Breast epithelium (tissue), 4 donors: ENCODE measurements around the gene GTF2F2. TPM values are rescaled to one million over a fixed set of nuclear protein-coding genes. Genes with fewer than 3 reads are reported as not detected.

Experiments used
- DNase-seq, 2 donors: peaks; one replicate each; pipeline ENCODE4 v3.0.0-alpha.2; 2019; ENCODE audit warnings: low spot score in 2 of 2
- H3K27ac ChIP-seq, 2 donors: fragments of 200-600 bp; sonication (generic) in 1 of 2; one replicate each; pipeline ENCODE4 v1.5.1; 2016 to 2019; ENCODE audit warnings: mild to moderate bottlenecking in 1 of 2
- H3K27me3 ChIP-seq, 2 donors: fragments of 200-600 bp; sonication (generic) in 1 of 2; one replicate each; pipeline versions ENCODE4 v1.5.1 to v1.6.0; 2017 to 2019; ENCODE audit warnings: control low read depth in 1 of 2, mild to moderate bottlenecking in 1 of 2
- H3K36me3 ChIP-seq: fragments of 200-600 bp; one replicate; pipeline ENCODE4 v1.5.1; 2019
- H3K4me1 ChIP-seq, 2 donors: fragments of 200-600 bp; sonication (generic); one replicate each; pipeline ENCODE4 v1.5.1; 2016 to 2019; ENCODE audit warnings: control low read depth in 1 of 2
- H3K4me3 ChIP-seq, 3 donors: fragments of 200-600 bp; sonication (generic); 1 replicate in 2 of 3; 2 replicates in 1 of 3; pipeline ENCODE4 v1.5.1; 2016 to 2019; ENCODE audit warnings: mild to moderate bottlenecking in 3 of 3, moderate library complexity in 2 of 3
- H3K9me3 ChIP-seq, 2 donors: fragments of 200-600 bp; sonication (generic) in 1 of 2; one replicate each; pipeline ENCODE4 v1.5.1; 2016 to 2019; ENCODE audit warnings: control low read depth in 1 of 2
- CTCF ChIP-seq, 3 donors: fragments of 450-650 bp; IDR thresholded peaks; one replicate each; pipeline ENCODE4 v1.5.1; 2016 to 2017; ENCODE audit warnings: antibody characterized with exemption in 3 of 3, mild to moderate bottlenecking in 3 of 3, moderate library complexity in 3 of 3
- POLR2A ChIP-seq: fragments of 450-650 bp; IDR thresholded peaks from one replicate; pipeline ENCODE4 v1.6.1; 2016; ENCODE audit warnings: antibody characterized with exemption, mild to moderate bottlenecking, moderate library complexity
- POLR2AphosphoS5 ChIP-seq, 3 donors: sonication (generic); formaldehyde crosslinking; IDR thresholded peaks; one replicate each; pipeline ENCODE4 v1.6.1; 2017; ENCODE audit warnings: antibody characterized with exemption in 3 of 3
- intact Hi-C: fragments of 100-400 bp; cut with DNase I; formaldehyde crosslinking; loops from one replicate; pipeline ENCODE4 v1.15.1; 2023; ENCODE audit warnings: low total_unique reads
- total RNA-seq, 3 donors: library from RNA; depleted of rRNA; stranded (reverse); fragments of >200 nt; gene quantifications; one replicate each; pipeline ENCODE4 v1.1.0, GENCODE V29; 2016

Gene GTF2F2
- total RNA-seq, 3 donors from 2014 or later, result 10.9 to 23.4 (median 20.6) TPM

DNA sequence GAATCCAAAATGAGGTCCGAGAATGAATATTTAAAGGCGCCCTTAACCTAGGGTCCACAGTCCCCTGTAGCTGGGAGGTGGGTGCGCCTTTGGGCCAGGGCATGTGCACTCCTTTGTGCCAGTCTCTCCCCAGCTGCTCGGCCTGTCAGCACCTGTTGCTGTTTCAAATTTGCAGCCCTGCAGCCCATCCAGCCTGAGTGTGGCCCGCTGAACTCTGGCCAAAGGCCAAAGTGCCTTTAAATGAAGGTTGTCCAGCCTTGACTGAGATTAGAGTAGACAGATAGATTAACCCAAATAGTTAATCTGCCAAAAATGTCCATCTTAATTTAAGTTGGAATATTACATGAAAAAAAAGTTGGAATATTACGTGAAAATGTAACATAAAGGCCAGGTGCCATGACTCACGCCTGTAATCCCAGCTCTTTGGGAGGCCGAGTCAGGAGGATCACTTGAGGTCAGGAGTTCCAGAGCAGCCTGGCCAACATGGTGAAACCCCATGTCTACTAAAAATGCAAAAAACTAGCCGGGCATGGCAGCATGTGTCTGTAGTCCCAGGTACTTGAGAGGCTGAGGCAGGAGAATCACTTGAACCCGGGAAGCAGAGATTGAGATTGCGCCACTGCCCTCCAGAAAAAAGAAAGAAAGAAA is 195.3 kb downstream of the GTF2F2 start:
- no peaks in the 10 kb centered on the region for H3K27me3 ChIP-seq
- H3K9me3 ChIP-seq, result no peaks in the 10 kb centered on the region
- TF ChIP-seq POLR2A, result no peak
- TF ChIP-seq CTCF (IDR thresholded peaks at IDR 0.05), result no peak
- no peak overlapping the region for H3K27ac ChIP-seq
- intact Hi-C loops, result no loop called here
- DNase-seq, result no peak
- no peak overlapping the region for H3K4me3 ChIP-seq
- no peaks in the 10 kb centered on the region for H3K36me3 ChIP-seq
- H3K4me1 ChIP-seq, result peaks cover 3 to 4% of the 10 kb centered on the region in 2 donors

GRCh38 chr13:45316338-45316737 is 196.0 kb downstream of the GTF2F2 start:
- H3K4me3 ChIP-seq, result no peak overlapping the region
- intact Hi-C loops, result no loop called here
- no peaks in the 10 kb centered on the region for H3K36me3 ChIP-seq
- DNase-seq, result no peak
- no peak for TF ChIP-seq CTCF (IDR thresholded peaks at IDR 0.05)
- TF ChIP-seq POLR2A, result no peak
- no peak for TF ChIP-seq POLR2AphosphoS5 (IDR thresholded peaks at IDR 0.05)
- H3K27ac ChIP-seq, result no peak overlapping the region
- H3K9me3 ChIP-seq, result no peaks in the 10 kb centered on the region
- H3K27me3 ChIP-seq, result no peaks in the 10 kb centered on the region
- H3K4me1 ChIP-seq, result peaks cover 0 to 3% of the 10 kb centered on the region in 2 donors

- DNase-seq, result no peak
- no peak for TF ChIP-seq POLR2AphosphoS5 (IDR thresholded peaks at IDR 0.05)
- no peak for TF ChIP-seq CTCF (IDR thresholded peaks at IDR 0.05)
- TF ChIP-seq POLR2A, result no peak
- Histone ChIP-seq H3K9me3 (no peaks in the 10 kb centered on the region), H3K36me3 (no peaks in the 10 kb centered on the region), H3K27ac (no peak overlapping the region), H3K4me1 (no peaks in the 10 kb centered on the region), H3K4me3 (no peak overlapping the region), H3K27me3 (no peaks in the 10 kb centered on the region)
- intact Hi-C loops, result no loop called here
Measured at GRCh38 chr13:45316996-45317395, 196.7 kb downstream of the GTF2F2 start.

GRCh38 chr13:45320876-45321629 is 200.7 kb downstream of the GTF2F2 start:
- Histone ChIP-seq H3K4me1 (no peaks in the 10 kb centered on the region), H3K4me3 (no peak overlapping the region), H3K27ac (no peak overlapping the region), H3K9me3 (no peaks in the 10 kb centered on the region), H3K27me3 (no peaks in the 10 kb centered on the region), H3K36me3 (no peaks in the 10 kb centered on the region)
- intact Hi-C loops, result loop anchor here (10.0 kb wide), 1 partner anchor 1076 kb away; no protein-coding TSS in a partner anchor
- no peak for DNase-seq
- TF ChIP-seq POLR2AphosphoS5 (IDR thresholded peaks at IDR 0.05), result no peak
- TF ChIP-seq POLR2A, result no peak

DNA sequence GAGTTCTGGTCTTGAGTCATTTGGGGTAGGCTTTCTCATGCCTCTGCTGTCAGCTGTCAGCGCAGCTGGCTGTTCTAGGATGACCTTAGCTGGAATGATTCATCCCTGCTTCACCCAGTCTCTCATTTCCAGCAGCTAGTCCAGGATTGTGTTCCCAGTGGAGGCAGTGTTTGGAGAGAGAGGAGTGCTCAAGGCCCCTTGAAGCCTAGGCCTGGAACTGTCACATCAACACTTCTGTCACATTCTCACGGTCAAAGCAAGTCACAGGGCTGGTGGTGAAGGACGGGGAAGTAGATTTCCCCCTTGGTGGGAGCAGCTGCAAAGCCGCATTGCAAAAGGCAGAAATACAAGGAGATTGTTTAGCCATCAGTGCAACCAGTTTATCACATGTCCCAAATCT is 205.5 kb downstream of the GTF2F2 start:
- H3K36me3 ChIP-seq, result no peaks in the 10 kb centered on the region
- intact Hi-C loops, result loop anchor here (10.0 kb wide), 1 partner anchor 1081 kb away; no protein-coding TSS in a partner anchor
- no peaks in the 10 kb centered on the region for H3K27me3 ChIP-seq
- no peaks in the 10 kb centered on the region for H3K4me1 ChIP-seq
- no peak for DNase-seq
- no peak for TF ChIP-seq CTCF (IDR thresholded peaks at IDR 0.05)
- TF ChIP-seq POLR2AphosphoS5 (IDR thresholded peaks at IDR 0.05), result peak in 2 of 3 donors; percentile 13 to 19
- H3K9me3 ChIP-seq, result no peaks in the 10 kb centered on the region
- H3K27ac ChIP-seq, result peak overlapping the region in 1 of 2 donors; percentile 40
- no peak overlapping the region for H3K4me3 ChIP-seq
